Erythroblast (primary cell): Measurements from ENCODE around the gene LRRC4.

Experiments
- GATA1 ChIP-seq: IDR thresholded peaks from 2 replicates; pipeline ENCODE4 v1.6.1; 2011; ENCODE audit warnings: low read depth, mild to moderate bottlenecking, control low read depth, low read length, moderate library complexity
- POLR2A ChIP-seq: IDR thresholded peaks from 2 replicates; pipeline ENCODE4 v1.6.1; 2011; ENCODE audit warnings: mild to moderate bottlenecking, low read length

- no peak for TF ChIP-seq POLR2A
- TF ChIP-seq GATA1: no peak
These were observed 44.2 kb upstream of the LRRC4 start for GRCh38 chr7:128075242-128076095.
